Measurements from ENCODE around the gene ANGPTL1. TPM values are rescaled to one million over a fixed set of nuclear protein-coding genes. Genes with fewer than 3 reads are reported as not detected.

ANGPTL1 gene
- total RNA-seq, 4 donors from 2014 or later = 3.4 to 28.3 (median 17.9) TPM

DNA sequence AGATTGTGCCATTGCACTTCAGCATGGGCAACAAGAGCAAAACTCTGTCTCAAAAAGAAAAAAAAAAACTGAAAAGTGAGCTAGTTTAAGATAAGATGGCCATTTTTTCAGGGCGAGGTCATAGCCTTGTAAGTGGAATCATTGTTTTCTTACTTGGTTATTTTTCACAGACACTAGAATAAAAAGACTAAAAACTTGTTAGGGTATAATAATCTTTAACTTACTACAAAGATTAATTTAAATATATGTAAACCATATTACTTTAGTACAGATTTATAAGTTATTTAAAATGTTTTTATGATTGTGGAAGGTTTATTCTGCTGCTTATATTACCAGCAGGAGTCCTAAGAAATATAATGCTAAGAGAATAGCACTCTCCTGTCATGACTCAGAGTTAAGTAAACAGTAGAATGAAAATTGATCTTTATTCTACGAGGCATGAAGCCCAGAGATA lies 23.5 kb downstream of the ANGPTL1 start:
- TF ChIP-seq, protein P1, sequence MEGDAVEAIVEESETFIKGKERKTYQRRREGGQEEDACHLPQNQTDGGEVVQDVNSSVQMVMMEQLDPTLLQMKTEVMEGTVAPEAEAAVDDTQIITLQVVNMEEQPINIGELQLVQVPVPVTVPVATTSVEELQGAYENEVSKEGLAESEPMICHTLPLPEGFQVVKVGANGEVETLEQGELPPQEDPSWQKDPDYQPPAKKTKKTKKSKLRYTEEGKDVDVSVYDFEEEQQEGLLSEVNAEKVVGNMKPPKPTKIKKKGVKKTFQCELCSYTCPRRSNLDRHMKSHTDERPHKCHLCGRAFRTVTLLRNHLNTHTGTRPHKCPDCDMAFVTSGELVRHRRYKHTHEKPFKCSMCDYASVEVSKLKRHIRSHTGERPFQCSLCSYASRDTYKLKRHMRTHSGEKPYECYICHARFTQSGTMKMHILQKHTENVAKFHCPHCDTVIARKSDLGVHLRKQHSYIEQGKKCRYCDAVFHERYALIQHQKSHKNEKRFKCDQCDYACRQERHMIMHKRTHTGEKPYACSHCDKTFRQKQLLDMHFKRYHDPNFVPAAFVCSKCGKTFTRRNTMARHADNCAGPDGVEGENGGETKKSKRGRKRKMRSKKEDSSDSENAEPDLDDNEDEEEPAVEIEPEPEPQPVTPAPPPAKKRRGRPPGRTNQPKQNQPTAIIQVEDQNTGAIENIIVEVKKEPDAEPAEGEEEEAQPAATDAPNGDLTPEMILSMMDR (IDR thresholded peaks at IDR 0.05) = no peak
- no peak for TF ChIP-seq POLR2A (IDR thresholded peaks at IDR 0.05)
- intact Hi-C loops (cut with DNase I; ENCODE audit: low total_unique reads) = no loop called here
- no peak for DNase-seq (ENCODE audit: low spot score in 2 of 2)
- 77 to 82% methylated on average over 2 of the region's 2 CpGs for WGBS, 2 donors
- H3K4me3 ChIP-seq (ENCODE audit: low read depth, poor library complexity, severe bottlenecking) = no peak overlapping the region

- H3K4me3 ChIP-seq (ENCODE audit: low read depth, poor library complexity, severe bottlenecking) = no peak overlapping the region
- DNase-seq (ENCODE audit: low spot score in 2 of 2) = no peak
- intact Hi-C loops (cut with DNase I; ENCODE audit: low total_unique reads) = no loop called here
- TF ChIP-seq, protein P1 (IDR thresholded peaks at IDR 0.05) = no peak
Measured at GRCh38 chr1:178846306-178846705, 24.6 kb downstream of the ANGPTL1 start.

- intact Hi-C loops (cut with DNase I; ENCODE audit: low total_unique reads) = no loop called here
- no peak for DNase-seq (ENCODE audit: low spot score in 2 of 2)
- H3K4me3 ChIP-seq (ENCODE audit: low read depth, poor library complexity, severe bottlenecking) = no peak overlapping the region
- TF ChIP-seq, protein P1 (IDR thresholded peaks at IDR 0.05) = no peak
- no peak for TF ChIP-seq POLR2A (IDR thresholded peaks at IDR 0.05)
- 64 to 66% methylated on average over 3 of the region's 3 CpGs for WGBS, 2 donors
Measured at GRCh38 chr1:178844436-178844835, 26.4 kb downstream of the ANGPTL1 start.

- no peak for DNase-seq (ENCODE audit: low spot score in 2 of 2)
- no peak for TF ChIP-seq POLR2A (IDR thresholded peaks at IDR 0.05)
- TF ChIP-seq, protein P1 (IDR thresholded peaks at IDR 0.05) = no peak
- intact Hi-C loops (cut with DNase I; ENCODE audit: low total_unique reads) = no loop called here
- no peak overlapping the region for H3K4me3 ChIP-seq (ENCODE audit: low read depth, poor library complexity, severe bottlenecking)
- WGBS, 2 donors = 91 to 98% methylated on average over 2 of the region's 2 CpGs
Measured at GRCh38 chr1:178825167-178825566, 45.7 kb downstream of the ANGPTL1 start.

- DNase-seq (ENCODE audit: low spot score in 2 of 2) = no peak
- TF ChIP-seq POLR2A (IDR thresholded peaks at IDR 0.05) = no peak
- TF ChIP-seq, protein P1 (IDR thresholded peaks at IDR 0.05) = no peak
- intact Hi-C loops (cut with DNase I; ENCODE audit: low total_unique reads) = no loop called here
- H3K4me3 ChIP-seq (ENCODE audit: low read depth, poor library complexity, severe bottlenecking) = no peak overlapping the region
- WGBS, 2 donors = 92% methylated on average over 1 of the region's 1 CpG
Measured at GRCh38 chr1:178821134-178821866, 49.6 kb downstream of the ANGPTL1 start.

DNA sequence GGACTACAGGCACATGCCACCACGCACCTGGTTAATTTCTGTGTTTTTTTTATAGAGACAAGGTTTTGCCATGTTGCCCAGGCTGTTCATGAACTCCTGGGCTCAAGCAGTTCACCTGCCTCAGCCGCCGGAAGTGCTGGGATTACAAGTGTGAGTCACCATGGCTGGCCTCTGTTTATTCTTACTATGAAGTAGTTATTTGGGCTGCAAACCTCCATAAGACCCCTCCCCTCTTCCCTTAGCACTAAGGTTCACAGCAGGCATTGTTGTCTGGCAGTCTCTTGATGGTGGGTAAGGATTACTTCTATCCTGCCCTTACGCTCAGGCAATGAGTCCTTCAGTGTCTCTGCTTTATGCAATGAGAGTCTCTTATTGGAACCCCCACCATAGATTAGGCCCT lies 51.8 kb downstream of the ANGPTL1 start:
- DNase-seq (ENCODE audit: low spot score in 2 of 2) = no peak
- no peak for TF ChIP-seq POLR2A (IDR thresholded peaks at IDR 0.05)
- TF ChIP-seq, protein P1 (IDR thresholded peaks at IDR 0.05) = no peak
- no peak overlapping the region for H3K4me3 ChIP-seq (ENCODE audit: low read depth, poor library complexity, severe bottlenecking)
- WGBS, 2 donors = 92 to 96% methylated on average over 4 of the region's 4 CpGs
- intact Hi-C loops (cut with DNase I; ENCODE audit: low total_unique reads) = no loop called here

Measured in lower leg skin (tissue), 4 donors.